Liver (tissue), 10 donors: Measurements from ENCODE around the gene RNLS. TPM values are rescaled to one million over a fixed set of nuclear protein-coding genes. Genes with fewer than 3 reads are reported as not detected.

Experiments
- DNase-seq: peaks from one replicate; pipeline ENCODE4 v3.0.0-alpha.2; 2017; ENCODE audit warnings: low spot score
- H3K27ac ChIP-seq, 2 donors: one replicate each; pipeline ENCODE4 v1.7.0; 2013; ENCODE audit warnings: inconsistent platforms in 2 of 2, low read length in 2 of 2, control low read depth in 1 of 2, low read depth in 1 of 2, mild to moderate bottlenecking in 1 of 2
- H3K27me3 ChIP-seq, 4 donors: one replicate each; pipeline versions ENCODE4 v1.6.1 to v1.7.0; 2013; ENCODE audit warnings: low read length in 3 of 4, inconsistent platforms in 1 of 4, mild to moderate bottlenecking in 1 of 4, moderate library complexity in 1 of 4; ENCODE audit not compliant: control insufficient read depth in 4 of 4, insufficient read depth in 4 of 4
- H3K36me3 ChIP-seq, 4 donors: one replicate each; pipeline versions ENCODE4 v1.6.1 to v1.7.0; 2013; ENCODE audit warnings: low read length in 3 of 4, mild to moderate bottlenecking in 3 of 4, low read depth in 1 of 4, moderate library complexity in 1 of 4; ENCODE audit not compliant: control insufficient read depth in 4 of 4, insufficient read depth in 3 of 4
- H3K4me1 ChIP-seq, 4 donors: one replicate each; pipeline versions ENCODE4 v1.6.1 to v1.7.0; 2013; ENCODE audit warnings: low read length in 3 of 4, mild to moderate bottlenecking in 3 of 4, moderate library complexity in 1 of 4; ENCODE audit not compliant: control insufficient read depth in 4 of 4, insufficient read depth in 4 of 4
- H3K4me3 ChIP-seq, 3 donors: one replicate each; pipeline versions ENCODE4 v1.6.1 to v1.7.0; 2013; ENCODE audit warnings: low read length in 3 of 3, control low read depth in 1 of 3, low read depth in 1 of 3, mild to moderate bottlenecking in 1 of 3
- H3K9ac ChIP-seq, 2 donors: one replicate each; pipeline ENCODE4 v1.7.0; 2013; ENCODE audit warnings: low read length in 2 of 2, mild to moderate bottlenecking in 2 of 2, moderate library complexity in 2 of 2, control low read depth in 1 of 2, low read depth in 1 of 2
- H3K9me3 ChIP-seq, 4 donors: one replicate each; pipeline versions ENCODE4 v1.6.1 to v1.7.0; 2013; ENCODE audit warnings: low read length in 3 of 4; ENCODE audit not compliant: control insufficient read depth in 4 of 4
- ATF3 ChIP-seq: IDR thresholded peaks from 2 replicates; pipeline ENCODE4 v1.6.1; 2016; ENCODE audit warnings: antibody characterized with exemption
- CTCF ChIP-seq: fragments of 150-350 bp; IDR thresholded peaks from 2 replicates; pipeline ENCODE4 v1.5.1; 2017; ENCODE audit warnings: improper control_type of control experiment, low read depth, low read length; ENCODE audit not compliant: missing input control
- EGR1 ChIP-seq, 2 donors: IDR thresholded peaks; 2 replicates each; pipeline ENCODE4 v1.6.1; 2016 to 2018; ENCODE audit warnings: antibody characterized with exemption in 2 of 2, low read depth in 2 of 2
- FOXA1 ChIP-seq: IDR thresholded peaks from 2 replicates; pipeline ENCODE4 v1.6.1; 2016; ENCODE audit warnings: antibody characterized with exemption
- FOXA2 ChIP-seq: IDR thresholded peaks from 2 replicates; pipeline ENCODE4 v1.6.1; 2016; ENCODE audit warnings: antibody characterized with exemption
- GABPA ChIP-seq, 2 donors: IDR thresholded peaks in 1 of 2; conservative IDR thresholded peaks in 1 of 2; 2 replicates each; pipeline ENCODE4 v1.6.1; 2016; ENCODE audit warnings: antibody characterized with exemption in 2 of 2, mild to moderate bottlenecking in 1 of 2, moderate library complexity in 1 of 2
- HNF4A ChIP-seq, 2 donors: conservative IDR thresholded peaks; 2 replicates each; pipeline ENCODE4 v1.6.1; 2016; ENCODE audit warnings: antibody characterized with exemption in 2 of 2, mild to moderate bottlenecking in 2 of 2
- HNF4G ChIP-seq: IDR thresholded peaks from 2 replicates; pipeline ENCODE4 v1.6.1; 2016; ENCODE audit warnings: antibody characterized with exemption
- JUND ChIP-seq, 2 donors: IDR thresholded peaks; 2 replicates each; pipeline ENCODE4 v1.6.1; 2016; ENCODE audit warnings: antibody characterized with exemption in 2 of 2
- MAX ChIP-seq: IDR thresholded peaks from 2 replicates; pipeline ENCODE4 v1.6.1; 2016; ENCODE audit warnings: antibody characterized with exemption
- NR2F2 ChIP-seq: IDR thresholded peaks from 2 replicates; pipeline ENCODE4 v1.6.1; 2016; ENCODE audit warnings: antibody characterized with exemption
- RAD21 ChIP-seq, 2 donors: IDR thresholded peaks; 2 replicates each; pipeline ENCODE4 v1.6.1; 2016; ENCODE audit warnings: antibody characterized with exemption in 2 of 2, mild to moderate bottlenecking in 2 of 2
- REST ChIP-seq: IDR thresholded peaks from 2 replicates; pipeline ENCODE4 v1.6.1; 2016; ENCODE audit warnings: antibody characterized with exemption, mild to moderate bottlenecking
- RXRA ChIP-seq, 2 donors: IDR thresholded peaks; 2 replicates each; pipeline ENCODE4 v1.6.1; 2017 to 2018; ENCODE audit warnings: antibody characterized with exemption in 2 of 2, mild to moderate bottlenecking in 1 of 2
- SP1 ChIP-seq: IDR thresholded peaks from 2 replicates; pipeline ENCODE4 v1.6.1; 2018; ENCODE audit warnings: antibody characterized with exemption, mild to moderate bottlenecking
- TAF1 ChIP-seq: conservative IDR thresholded peaks from 2 replicates; pipeline ENCODE4 v1.6.1; 2016; ENCODE audit warnings: antibody characterized with exemption, mild to moderate bottlenecking
- YY1 ChIP-seq: IDR thresholded peaks from 2 replicates; pipeline ENCODE4 v1.6.1; 2016; ENCODE audit warnings: antibody characterized with exemption, mild to moderate bottlenecking
- ZBTB33 ChIP-seq: IDR thresholded peaks from 2 replicates; pipeline ENCODE4 v1.6.1; 2016; ENCODE audit warnings: antibody characterized with exemption
- WGBS: extraction: QIAGEN DNeasy Blood & Tissue Kit; methylation state at CpG from one replicate; pipeline ENCODE4 v1.1.7; 2013; 5-methylcytosine and 5-hydroxymethylcytosine counted together
- polyA plus RNA-seq, 2 donors: library from polyadenylated mRNA; stranded (reverse) in 1 of 2; unstranded in 1 of 2; fragments of 200-250 nt in 1 of 2; fragments of >200 nt in 1 of 2; fragmentation: Nextera tagmentation in 1 of 2; extraction: Ambion mirVana in 1 of 2; gene quantifications; one replicate each; pipeline versions ENCODE4 v1.2.1 to v1.2.3, GENCODE V29; 2013 to 2015
- small RNA-seq: library from RNA; depleted of rRNA; stranded (forward); fragments of <200 nt; gene quantifications from one replicate; pipeline ENCODE3, GENCODE V24; 2014
- total RNA-seq, 2 donors: library from RNA; depleted of rRNA; stranded (reverse); fragments of >200 nt; gene quantifications; one replicate each; pipeline ENCODE4 v1.2.3, GENCODE V29; 2014
- donor health status: healthy.
- donor health status: healthy.
- donor health status: healthy.
- donor health status: healthy.
- donor health status: healthy.

RNLS gene
- total and polyA plus RNA-seq, 4 donors: 4.1 to 12.4 (median 7.5) TPM

GRCh38 chr10:88226071-88226659 is 357.0 kb downstream of the RNLS start:
- 25% methylated on average over 2 of the region's 2 CpGs for WGBS
- Histone ChIP-seq H3K4me1 (peaks cover 3 to 39% (median 26%) of the 10 kb centered on the region in 4 donors), H3K4me3 (peak overlapping the region in 1 of 3 donors; percentile 6), H3K9ac (no peak overlapping the region), H3K27me3 (no peaks in the 10 kb centered on the region), H3K36me3 (no peaks in the 10 kb centered on the region), H3K27ac (no peak overlapping the region), H3K9me3 (no peaks in the 10 kb centered on the region)
- DNase-seq: no peak
- TF ChIP-seq TAF1 (no peak), ATF3 (no peak), RXRA (IDR thresholded peaks at IDR 0.05) (peak; percentile 50 to 65), FOXA2 (no peak), CTCF (no peak), EGR1 (IDR thresholded peaks at IDR 0.05; ENCODE audit: low read depth in 2 of 2) (no peak), ZBTB33 (peak; percentile 23), MAX (no peak), SP1 (peak; percentile 55), HNF4G (peak; percentile 17), FOXA1 (no peak), NR2F2 (peak; percentile 91), GABPA (IDR thresholded peaks at IDR 0.05 in 1 of 2, conservative IDR thresholded peaks at IDR 0.05 in 1 of 2) (no peak), JUND (IDR thresholded peaks at IDR 0.05) (peak in 1 of 2 donors; percentile 15), REST (no peak), YY1 (peak; percentile 59), RAD21 (IDR thresholded peaks at IDR 0.05) (peak in 1 of 2 donors; percentile 44), HNF4A (conservative IDR thresholded peaks at IDR 0.05) (peak; percentile 54 to 68)

Small RNAs within 50 kb of the gene (small RNA-seq; reads per million reads assigned to genes)
- gene AL353149.1 (not detected), gene RF00019 (not detected)

Other genes starting within 250 kb of the RNLS start
- under 1 TPM in 1 of 2 donors, not detected in 1; 0.17 TPM for gene LIPJ, start 3.4 kb upstream of the RNLS start, total RNA-seq
- gene LIPJ, start 3.4 kb upstream of the RNLS start, polyA plus RNA-seq: under 1 TPM; 0.01 to 0.11 TPM
- not detected for gene LIPF, start 81.1 kb upstream of the RNLS start, total RNA-seq
- not detected for gene LIPF, start 81.1 kb upstream of the RNLS start, polyA plus RNA-seq
- not detected for gene LIPK, start 122.9 kb upstream of the RNLS start, total RNA-seq
- not detected for gene LIPK, start 122.9 kb upstream of the RNLS start, polyA plus RNA-seq
- gene LIPN, start 176.7 kb upstream of the RNLS start, total RNA-seq: under 1 TPM; 0.09 to 0.25 TPM
- under 1 TPM in 1 of 2 donors, not detected in 1; 0.07 TPM for gene LIPN, start 176.7 kb upstream of the RNLS start, polyA plus RNA-seq
- not detected for gene LIPM, start 219.4 kb upstream of the RNLS start, total RNA-seq
- not detected for gene LIPM, start 219.4 kb upstream of the RNLS start, polyA plus RNA-seq